HuH-7 (cell line): Measurements from ENCODE around the gene DPPA3.
"Not testable (repeated sequence)": the region's sequence is repeated elsewhere in the genome, so short reads cannot be mapped to it uniquely, and the experiment has no call there.

Experiments
- DNase-seq: peaks from one replicate; pipeline ENCODE4 v3.0.0; 2011; ENCODE audit warnings: low spot score

The DPPA3 gene

DNA sequence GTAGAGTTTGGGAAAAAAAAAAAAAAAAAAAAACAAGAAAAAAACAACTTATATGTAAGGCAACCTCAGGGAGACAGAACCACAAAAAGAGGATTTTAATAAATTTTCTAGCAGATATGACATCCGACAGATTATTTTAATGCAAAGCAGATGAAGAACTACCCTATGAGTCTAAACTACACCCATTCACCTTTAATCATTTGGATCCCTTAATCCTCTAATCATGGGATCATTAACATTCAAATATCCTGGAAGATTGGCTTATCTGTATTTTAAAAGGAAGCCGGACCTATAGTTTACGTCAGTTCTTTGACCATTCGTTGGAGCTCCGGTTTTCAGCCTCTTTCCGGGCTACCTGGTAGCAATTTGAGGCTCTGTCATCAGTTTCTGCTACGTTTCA, at the start of gene DPPA3:
Gene DPPA3, plus strand, starts transcription at position 301 of the 400 bp plus-strand sequence. CDS start 138 bp downstream, outside the sequence.
- DNase-seq = no peak

DNA sequence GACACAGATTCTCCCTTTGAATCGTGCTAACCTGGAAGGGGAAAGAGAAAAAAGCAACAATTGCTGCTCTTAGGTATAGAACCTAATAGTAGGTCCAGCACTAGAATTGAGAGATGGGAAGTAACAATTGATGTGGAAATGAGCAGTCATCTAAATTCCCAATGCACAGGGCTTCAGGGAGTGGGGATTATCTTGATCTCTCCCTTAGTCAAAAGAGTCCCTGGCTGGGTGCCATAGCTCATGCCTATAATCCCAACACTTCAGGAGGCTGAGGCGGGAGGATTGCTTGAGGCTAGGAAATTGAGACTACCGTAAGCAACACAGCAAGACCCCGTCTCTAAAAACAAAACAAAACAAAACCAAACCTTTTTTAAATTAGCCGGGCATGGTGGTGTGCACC, 49.5 kb upstream of the DPPA3 start:
- no peak for DNase-seq

- DNase-seq = no peak
These were observed 44.6 kb upstream of the DPPA3 start for GRCh38 chr12:7666595-7666994.

- no peak for DNase-seq
These were observed 44.1 kb upstream of the DPPA3 start for GRCh38 chr12:7667125-7667524.

GRCh38 chr12:7668171-7668570, 43.1 kb upstream of the DPPA3 start:
- DNase-seq = no peak

- DNase-seq = not testable (repeated sequence)
These were observed 35.8 kb upstream of the DPPA3 start for GRCh38 chr12:7675455-7675854.

DNA sequence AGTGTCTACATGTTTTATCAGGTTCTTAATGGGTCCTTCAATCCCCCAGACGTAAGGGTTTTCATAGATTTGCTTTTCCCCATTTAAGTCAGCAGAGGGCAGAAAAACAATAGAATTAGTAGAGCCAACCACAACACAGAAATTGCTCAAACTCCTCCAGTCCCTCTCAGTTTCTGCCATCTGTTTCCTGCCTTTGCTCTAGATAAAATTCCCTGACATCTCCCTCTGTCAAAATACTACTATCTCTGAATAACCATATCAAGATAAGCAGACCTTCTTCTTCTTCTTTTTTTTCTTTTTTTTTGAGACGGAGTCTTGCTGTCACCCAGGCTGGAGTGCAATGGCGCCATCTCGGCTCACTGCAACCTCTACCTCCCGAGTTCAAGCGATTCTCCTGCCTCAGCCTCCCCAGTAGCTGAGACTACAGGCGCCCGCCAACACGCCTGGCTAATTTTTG, 33.8 kb upstream of the DPPA3 start:
- peak; percentile 40 for DNase-seq

GRCh38 chr12:7678744-7679143, 32.5 kb upstream of the DPPA3 start:
- no peak for DNase-seq

- DNase-seq = no peak
These were observed 31.8 kb upstream of the DPPA3 start for GRCh38 chr12:7679251-7680045.

DNA sequence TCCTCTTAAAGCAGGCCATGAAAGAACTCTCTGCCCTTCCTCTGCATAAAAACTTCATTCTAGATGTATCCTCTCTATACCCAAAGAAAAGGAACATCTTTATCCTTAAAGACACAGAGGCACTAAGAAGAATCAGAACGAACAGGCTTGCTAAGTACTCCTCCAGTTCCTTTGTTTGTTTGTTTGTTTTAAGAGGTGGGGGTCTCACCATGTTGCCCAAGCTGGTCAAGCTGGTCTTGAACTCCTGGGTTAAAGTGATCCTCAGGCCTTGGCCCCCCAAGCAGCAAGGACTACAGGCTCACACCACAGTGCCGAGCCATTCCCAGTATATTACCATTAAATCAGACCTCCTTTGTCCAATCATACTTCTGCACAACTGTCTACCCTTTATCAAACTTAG, 29.7 kb upstream of the DPPA3 start:
- no peak for DNase-seq

DNA sequence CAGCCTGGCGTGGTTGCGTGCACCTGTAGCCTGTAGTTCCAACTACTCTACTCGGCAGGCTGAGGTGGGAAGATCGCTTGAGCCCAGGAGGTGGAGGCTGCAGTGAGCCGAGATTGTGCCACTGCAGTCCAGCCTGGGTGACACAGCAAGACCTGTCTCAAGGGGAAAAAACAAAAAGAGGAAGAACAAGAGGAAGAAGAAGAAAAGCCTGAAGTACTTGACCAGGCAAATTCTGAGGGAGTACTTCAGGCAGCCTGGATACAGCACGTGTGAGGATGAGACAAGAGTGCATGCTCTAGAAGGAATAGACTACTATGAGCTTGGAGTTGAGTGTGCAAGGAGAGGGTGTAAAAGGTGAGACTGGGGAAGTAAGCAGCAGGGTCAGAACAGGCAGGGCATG, 17.4 kb upstream of the DPPA3 start:
- DNase-seq = no peak

- no peak for DNase-seq
These were observed 16.5 kb upstream of the DPPA3 start for GRCh38 chr12:7694556-7695236.

- DNase-seq = no peak
These were observed 16.0 kb upstream of the DPPA3 start for GRCh38 chr12:7695237-7695560.

- no peak for DNase-seq
These were observed 15.6 kb upstream of the DPPA3 start, which contains the start of gene GDF3 for GRCh38 chr12:7695566-7696197. Gene GDF3, minus strand, starts transcription at chr12:7695775. Its CDS starts 47 bp downstream, at chr12:7695728.

DNA sequence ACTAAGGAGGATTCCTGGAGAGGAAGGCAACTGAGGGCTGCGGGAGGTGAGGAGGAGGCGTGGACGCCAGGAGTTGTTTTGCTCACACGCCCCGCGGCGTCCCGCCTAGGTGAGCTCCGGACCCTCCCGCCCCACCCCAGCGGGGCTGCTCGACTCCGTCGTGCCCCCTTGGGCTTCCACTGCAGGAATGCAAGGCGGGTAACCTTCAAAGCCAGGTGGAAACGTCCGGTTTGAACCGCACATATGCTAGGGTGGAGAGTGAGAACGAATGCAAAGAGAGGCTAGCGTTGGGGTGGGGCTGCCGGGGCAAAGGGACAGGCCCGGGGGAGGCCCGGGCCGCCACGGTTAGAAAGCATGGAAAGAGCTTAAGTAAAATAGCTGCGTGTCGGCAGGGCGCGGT, 5.4 kb upstream of the DPPA3 start:
- DNase-seq = no peak

DNA sequence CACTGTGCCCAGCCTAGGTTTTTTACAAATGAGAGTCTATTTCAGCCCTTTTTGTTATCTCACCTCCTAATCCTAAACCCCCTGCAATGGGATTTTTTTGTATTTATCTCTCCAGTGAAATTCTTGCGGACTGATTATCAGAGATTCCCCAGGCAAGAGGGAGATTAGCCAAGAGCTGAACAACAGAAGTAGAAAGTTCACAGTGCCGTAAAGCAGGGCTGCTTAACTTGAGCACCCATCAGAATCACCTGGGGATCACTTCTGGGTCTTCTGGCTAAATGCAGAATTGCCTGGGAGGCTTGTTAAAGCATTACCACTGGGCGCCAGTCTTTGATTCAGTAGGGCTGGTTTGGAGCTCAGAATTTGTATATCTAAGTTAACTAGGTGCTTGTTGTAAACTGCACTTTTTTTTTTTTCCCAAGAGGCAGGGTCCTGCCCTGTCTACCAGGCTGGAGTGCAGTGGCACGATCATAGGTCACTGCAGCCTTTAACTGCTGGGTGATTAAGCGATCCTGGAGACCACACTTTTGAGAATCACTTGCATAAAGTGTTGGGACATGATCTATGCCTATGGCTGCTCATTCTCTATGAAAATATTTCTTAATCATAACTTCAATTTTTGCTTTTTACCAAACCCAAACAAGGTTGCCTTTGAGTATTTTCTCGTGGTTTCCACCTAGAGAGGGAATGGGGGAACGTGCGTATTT, 1.1 kb upstream of the DPPA3 start:
- DNase-seq = no peak

GRCh38 chr12:7712841-7713442, 1.7 kb downstream of the DPPA3 start:
- DNase-seq = no peak

GRCh38 chr12:7716381-7716780, 5.1 kb downstream of the DPPA3 start:
- peak; percentile 45 for DNase-seq

DNA sequence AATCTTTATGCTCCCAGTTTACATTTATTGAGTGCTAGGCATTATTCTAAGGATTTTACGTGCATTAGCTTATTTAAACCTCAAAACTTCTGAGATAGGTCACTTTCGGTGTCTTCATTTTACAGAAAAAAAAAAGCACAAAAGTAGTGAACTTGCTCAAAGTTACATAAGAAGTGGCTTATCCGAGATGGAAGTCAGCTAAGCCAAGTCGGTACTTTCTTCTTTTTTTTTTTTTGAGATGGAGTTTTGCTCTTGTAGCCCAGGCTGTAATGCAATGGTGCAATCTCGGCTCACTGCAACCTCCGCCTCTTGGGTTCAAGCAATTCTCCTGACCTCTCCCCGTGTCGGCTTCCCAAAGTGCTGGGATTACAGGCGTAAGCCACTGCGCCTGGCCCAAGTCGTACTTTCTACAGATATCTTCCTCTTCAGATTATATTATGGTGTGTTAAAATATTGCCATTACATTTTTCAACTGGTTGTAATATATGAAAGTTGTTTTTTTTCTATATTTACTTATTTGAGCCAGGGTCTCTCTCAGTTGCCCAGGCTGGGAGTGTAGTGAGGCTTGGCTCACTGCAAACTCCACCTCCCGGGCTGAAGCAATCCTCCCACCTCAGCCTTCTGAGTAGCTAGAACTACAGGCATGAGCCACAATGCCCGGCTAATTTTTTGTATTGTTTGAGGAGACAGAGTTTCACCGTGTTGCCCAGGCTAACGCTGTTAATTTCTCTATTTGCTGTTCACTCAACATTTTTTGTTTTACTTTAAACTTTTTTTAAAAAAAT, 8.9 kb downstream of the DPPA3 start:
- no peak for DNase-seq

- DNase-seq = no peak
These were observed 12.7 kb downstream of the DPPA3 start for GRCh38 chr12:7723926-7724325.

DNA sequence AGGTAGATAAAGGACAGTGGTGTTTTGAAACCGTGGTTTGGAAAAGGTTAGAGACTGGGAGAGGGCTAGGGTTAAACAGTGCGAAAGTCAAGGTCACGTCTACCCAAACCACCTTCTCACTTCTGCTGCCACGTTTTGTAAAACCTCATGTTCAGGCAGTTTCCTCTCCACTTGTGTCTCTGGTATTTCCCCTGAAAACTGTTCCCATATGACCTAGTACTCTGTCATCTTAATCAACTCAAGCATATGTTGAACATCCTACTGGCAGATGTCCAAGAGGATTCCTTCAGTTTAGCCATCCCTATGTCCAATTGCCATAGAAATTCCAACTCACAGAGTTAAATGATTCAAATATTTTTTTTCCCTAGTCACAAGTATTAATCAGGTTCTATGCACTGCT, 18.5 kb downstream of the DPPA3 start:
- DNase-seq = no peak
